Left lobe of liver (tissue), 2 donors: Measurements from ENCODE around the gene FTCDNL1. TPM values are rescaled to one million over a fixed set of nuclear protein-coding genes. Genes with fewer than 3 reads are reported as not detected.

Experiments
- ATAC-seq: fragments of 200-7000 bp; cut with Tn5 transposase; one replicate; pipeline ENCODE4 v1.9.1; 2020; ENCODE audit warnings: mild to moderate bottlenecking, moderate library complexity
- DNase-seq: peaks from one replicate; pipeline ENCODE4 v3.0.0-alpha.2; 2020; ENCODE audit warnings: low spot score
- total RNA-seq: library from RNA; stranded (reverse); gene quantifications from one replicate; pipeline ENCODE4 v1.2.1, GENCODE V29; 2021
- donor health status: DM: no; HTN: no; CAD: no; lungs with moderate emphysema.
- donor health status: DM: no; HTN: yes; CAD: no.

Gene FTCDNL1
- total RNA-seq, 1 donor from 2014 or later: 7.8 TPM

DNA sequence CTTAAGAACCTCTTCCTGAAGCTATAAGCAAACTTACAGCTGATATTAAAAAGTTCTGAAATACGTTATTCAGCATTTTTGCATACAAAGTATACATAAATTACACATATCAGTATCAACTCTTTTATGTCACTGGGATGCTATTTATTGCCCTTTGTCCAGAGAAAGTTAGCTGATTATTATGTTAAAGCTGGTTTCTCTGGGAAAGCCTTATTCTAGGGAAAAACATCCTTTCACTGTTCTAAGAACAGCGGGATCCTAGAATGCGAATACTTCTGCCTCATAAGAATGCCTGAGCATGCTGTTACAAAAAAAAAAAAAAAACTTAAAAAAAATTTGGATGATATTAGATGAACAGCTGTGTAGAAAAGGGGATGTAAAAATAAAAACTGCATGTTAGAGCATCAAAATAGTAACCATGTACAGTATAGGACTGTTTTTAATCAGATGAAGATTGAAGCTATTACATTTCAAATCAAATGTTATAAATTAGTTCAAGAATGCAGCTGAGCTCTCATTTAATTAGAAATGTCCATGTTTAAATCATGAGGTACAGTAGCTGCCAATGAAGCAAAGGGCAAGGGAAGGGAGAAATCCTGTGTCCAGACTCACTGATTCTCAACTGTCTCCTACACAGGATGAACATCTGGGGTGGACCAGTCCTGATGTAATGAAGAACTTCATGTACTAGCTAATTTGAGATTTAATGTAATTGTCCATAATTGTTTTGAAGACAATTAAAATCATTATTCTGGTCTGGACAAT is 8.2 kb downstream of the FTCDNL1 start:
- DNase-seq: no peak
- no peak for ATAC-seq

DNA sequence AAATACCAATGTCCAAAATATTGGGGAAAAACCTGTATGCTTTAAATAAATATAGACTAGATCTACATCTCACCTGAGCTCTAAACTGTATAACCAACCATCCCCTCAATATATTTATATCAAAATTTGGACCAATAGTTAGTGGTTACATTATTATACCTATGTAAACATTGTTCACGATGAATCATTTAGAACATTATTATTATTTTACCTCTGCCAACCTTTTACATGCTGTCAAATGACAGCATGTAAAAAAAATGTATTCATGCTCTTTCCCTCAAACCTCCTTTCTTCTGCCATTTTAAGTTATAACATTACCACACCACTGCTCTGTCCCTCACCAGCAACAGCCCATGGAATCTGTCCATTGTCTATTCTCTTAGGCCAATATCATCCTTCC is 9.6 kb downstream of the FTCDNL1 start:
- ATAC-seq: no peak

DNA sequence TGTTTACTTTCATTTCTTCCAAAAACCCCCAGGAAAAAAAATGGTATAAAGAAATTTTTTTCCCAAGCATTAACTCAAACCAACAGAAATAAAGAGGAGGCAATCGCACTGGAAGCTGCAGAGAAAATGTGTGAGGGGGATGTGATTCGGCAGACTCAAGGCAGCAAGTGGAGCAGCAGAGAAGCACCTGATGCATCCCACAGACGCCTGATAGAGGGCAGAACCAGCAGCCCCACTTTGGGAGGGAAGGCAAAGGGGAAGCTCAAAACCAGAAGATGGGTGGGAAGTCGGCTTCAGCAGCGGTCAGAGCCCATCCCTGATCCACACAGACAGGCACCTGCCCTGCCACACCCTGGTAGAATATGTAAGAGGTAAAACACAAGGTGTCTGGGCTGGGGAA is 12.6 kb downstream of the FTCDNL1 start:
- no peak for DNase-seq
- ATAC-seq: no peak

More for the DNA sequence above, 9.6 kb downstream of the FTCDNL1 start:
- DNase-seq: no peak

DNA sequence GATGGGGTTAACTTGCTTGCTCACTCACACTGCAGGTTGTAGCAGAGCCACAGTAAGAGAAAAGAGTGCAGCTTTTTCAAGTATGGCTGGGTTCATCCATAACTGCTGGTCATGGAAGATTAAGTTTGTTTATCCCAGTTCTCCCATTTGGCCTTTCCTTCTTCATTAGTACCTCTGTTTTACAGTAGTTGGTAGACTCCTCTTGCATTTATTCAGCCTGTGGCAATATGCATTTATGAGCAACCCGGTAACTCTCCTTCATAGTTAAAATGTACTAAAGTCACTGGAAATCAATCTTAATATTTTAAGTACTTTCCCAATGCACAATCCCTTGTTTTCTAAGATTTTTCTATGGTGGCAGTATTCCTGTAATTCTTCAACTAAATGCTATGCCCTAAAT is 14.0 kb downstream of the FTCDNL1 start:
- ATAC-seq (no peak), DNase-seq (no peak)

GRCh38 chr2:199833525-199833924 is 17.5 kb downstream of the FTCDNL1 start:
- no peak for ATAC-seq

DNA sequence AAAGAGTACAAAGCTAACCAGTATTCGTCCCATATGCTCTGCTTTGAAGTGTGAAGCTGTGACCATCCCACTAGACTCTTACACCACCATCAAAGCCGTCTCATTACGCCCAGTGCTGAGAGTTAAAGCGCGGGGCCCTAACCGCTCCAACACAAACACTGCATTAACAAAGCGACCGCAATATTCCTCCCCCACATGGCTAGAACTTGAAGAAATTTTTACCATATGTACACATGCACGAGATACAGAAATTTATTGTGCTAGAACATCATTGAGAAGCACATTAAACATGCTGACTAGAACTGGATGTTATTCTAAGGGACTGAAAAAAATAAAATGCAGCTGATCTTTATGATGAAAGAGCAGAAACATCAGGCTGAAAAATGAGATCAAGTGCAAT is 20.5 kb downstream of the FTCDNL1 start:
- no peak for ATAC-seq
- DNase-seq: no peak

More at GRCh38 chr2:199833525-199833924, 17.5 kb downstream of the FTCDNL1 start:
- DNase-seq: no peak

GRCh38 chr2:199829628-199830027 is 21.4 kb downstream of the FTCDNL1 start:
- DNase-seq: no peak
- no peak for ATAC-seq

DNA sequence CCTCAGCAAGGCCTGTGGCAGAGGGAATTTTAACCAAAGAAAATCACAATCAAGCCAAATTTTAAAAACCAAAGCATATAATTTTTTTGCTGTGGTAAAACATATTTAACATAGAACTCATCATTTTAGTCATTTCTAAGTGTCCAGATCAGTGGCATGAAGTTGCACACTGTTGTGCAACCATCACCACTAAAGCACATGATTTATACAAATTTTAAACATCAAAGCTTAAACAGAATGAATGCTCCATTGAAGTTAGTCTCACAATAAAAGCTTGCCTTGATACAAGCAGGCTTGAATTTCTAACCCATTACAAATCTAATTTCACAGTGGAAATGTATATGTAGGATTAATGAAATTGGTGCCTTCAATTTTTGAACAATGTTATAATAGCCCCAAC is 31.2 kb downstream of the FTCDNL1 start:
- DNase-seq (no peak), ATAC-seq (no peak)

GRCh38 chr2:199818754-199819153 is 32.2 kb downstream of the FTCDNL1 start:
- no peak for DNase-seq
- no peak for ATAC-seq

GRCh38 chr2:199818026-199818425 is 33.0 kb downstream of the FTCDNL1 start:
- ATAC-seq: no peak
- DNase-seq: no peak

DNA sequence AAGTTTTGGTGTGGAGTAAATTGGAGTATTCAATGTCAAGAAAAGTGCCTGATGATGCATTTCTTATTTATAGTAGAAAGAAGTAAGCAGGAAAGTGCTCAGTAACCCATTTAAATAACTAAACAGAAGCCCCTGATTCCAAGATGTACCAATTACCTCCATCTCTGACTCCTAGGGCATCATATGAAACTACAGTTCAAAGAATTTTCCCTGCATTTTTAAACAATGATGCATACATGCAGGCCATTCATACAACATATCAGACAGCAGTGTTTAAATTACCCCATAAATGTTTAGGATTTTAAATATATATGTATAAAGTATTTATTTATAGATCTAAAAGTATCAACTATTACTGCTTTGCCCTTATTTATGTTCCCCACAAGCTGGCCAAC is 36.2 kb downstream of the FTCDNL1 start:
- no peak for DNase-seq
- no peak for ATAC-seq

GRCh38 chr2:199814101-199814816 is 36.7 kb downstream of the FTCDNL1 start:
- ATAC-seq: no peak
- no peak for DNase-seq

- DNase-seq (no peak), ATAC-seq (no peak)
Observed at GRCh38 chr2:199812493-199812892, 38.5 kb downstream of the FTCDNL1 start.

DNA sequence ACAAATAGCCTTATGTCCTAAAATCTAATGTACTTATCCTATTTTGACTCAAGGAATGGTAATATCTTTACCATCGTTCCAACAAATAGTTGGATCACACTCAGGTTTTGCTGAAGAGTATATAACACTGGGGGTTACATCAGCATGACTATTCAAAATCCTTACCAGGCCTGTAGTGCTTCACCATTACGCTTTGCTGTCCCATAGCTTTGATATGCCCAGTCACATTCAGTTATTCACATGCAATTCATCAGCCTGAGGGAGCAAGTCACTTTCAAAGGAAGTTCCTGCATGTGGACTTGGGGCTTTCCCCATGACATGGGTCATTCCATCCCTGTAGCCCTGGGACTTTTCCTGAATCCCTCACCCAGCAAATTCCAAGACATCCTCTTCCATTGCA is 39.6 kb downstream of the FTCDNL1 start:
- ATAC-seq: no peak
- no peak for DNase-seq

GRCh38 chr2:199810422-199811171 is 40.4 kb downstream of the FTCDNL1 start:
- ATAC-seq (no peak), DNase-seq (no peak)

DNA sequence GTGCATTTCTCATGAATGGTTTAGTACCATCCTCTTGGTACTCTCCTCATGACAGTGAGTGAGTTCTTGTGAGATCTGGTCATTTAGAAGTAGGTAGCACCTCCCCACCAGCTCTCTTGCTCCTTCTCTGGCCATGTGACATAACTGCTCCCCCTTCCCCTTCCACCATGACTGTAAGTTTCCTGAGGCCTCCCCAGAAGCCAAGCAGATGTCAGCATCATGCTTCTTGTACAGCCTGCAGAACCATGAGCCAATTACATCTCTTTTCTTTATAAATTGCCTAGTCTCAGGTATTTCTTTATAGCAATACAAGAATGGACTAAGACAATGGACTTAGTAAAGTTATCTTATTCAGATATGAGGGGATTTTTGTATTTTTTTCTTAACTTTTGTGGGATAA is 43.0 kb downstream of the FTCDNL1 start:
- DNase-seq: no peak
- ATAC-seq: no peak

- no peak for DNase-seq
- no peak for ATAC-seq
Observed at GRCh38 chr2:199806179-199806578, 44.8 kb downstream of the FTCDNL1 start.

DNA sequence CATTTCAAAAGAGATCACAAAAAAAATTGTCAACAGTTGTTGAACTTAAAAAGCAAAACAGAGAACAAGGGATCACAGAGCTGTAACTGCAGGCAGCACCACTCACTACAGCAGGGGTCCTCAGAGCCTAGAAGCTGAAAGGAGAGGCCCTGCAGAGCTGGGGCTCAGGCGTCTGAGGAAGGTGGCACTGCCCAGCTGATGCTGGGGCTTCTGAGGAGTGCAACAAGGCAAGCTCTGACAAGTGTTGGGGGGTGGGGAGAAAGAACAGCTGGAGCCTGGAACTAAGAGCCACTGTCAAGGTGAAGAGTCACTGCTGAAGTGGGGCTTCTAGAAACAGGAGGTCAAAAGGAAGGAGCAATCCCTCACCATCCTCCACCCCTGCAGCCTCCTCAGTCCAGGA is 46.2 kb downstream of the FTCDNL1 start:
- no peak for ATAC-seq

DNA sequence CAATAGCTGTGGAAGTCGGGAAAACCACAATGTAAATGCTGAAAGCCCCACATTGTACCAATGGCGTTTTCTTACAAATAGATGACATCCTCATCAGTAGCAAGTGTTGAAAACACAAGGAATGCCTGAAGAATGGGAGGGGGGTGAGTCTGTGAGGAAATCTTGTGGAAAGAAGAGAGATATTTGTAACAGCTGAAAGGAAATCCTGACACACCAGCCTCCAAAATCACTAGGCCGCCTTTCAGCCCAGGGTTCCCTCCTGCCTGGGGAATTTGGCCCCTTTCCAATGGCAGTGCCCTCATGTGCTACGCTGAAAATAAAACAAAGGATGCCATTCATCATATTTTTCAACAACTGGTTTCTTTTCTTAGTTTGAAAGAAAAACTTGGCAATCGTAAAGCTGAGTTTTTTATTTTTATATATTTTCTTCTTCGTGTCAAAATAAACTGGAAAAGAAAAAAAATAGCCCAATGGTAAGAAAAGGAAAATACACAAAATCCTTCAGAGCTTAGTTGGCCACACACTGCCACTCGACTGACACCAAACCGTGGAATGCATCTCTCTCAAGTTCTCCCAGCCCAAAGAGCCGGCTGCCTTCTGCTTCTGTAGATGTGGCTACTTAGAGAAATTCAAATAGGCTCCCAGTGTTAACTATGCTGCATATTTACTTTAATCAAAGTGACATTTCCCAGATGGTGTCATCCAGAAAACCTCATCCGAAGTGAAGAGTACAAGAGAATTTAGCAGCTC is 52.0 kb downstream of the FTCDNL1 start:
- DNase-seq (no peak), ATAC-seq (no peak)

More for the DNA sequence above, 46.2 kb downstream of the FTCDNL1 start:
- DNase-seq: no peak

DNA sequence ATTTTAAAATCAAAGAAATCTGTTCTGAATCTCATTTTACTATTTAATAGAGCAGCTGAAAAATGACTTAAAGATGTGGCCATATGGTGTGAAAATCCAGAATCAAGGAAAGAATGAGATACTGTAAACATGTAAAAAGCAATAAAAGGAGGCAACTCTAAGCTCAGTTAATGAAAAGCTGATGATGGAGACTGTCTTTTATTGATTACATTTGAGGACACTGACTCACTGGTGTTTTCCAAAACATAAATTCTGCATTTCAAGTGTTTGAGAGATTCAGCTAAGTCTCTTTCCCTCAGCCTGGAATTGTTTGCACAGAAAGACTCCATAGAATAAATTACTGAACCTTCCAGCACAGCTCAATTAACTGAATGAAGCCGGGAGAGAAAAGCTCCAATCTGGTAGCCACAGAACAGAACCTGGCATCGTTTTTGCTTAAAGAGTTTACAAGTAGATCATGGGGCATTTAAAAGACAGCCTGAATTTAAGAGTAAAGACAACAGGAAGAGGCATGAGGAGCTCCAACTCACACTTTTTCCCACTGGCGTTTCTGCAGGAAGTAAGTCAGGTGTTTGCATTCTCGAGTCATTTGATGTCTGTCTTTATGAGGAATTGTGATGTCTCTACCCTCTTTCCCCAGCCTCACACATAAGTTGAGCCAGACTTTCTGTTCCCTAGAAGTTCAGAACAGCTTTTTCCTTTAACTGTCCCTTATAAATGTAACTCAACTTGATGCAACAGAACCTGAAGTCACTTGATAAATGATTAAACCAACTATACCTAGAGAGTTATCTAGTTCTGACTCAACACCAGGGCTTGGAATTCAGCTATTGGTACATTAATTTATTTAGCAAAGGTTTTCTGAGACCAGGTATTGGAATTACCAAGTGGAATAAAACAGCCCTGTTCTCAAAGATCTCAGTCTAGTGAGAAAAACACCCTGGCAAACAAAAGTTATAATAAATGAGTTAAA is 53.3 kb downstream of the FTCDNL1 start:
- ATAC-seq (no peak), DNase-seq (no peak)
